Activated gamma-delta T cell (primary cell): ENCODE measurements around the gene ST3GAL2.

Experiments used
- DNase-seq: peaks from one replicate; lab custom pipeline; 2025; lab: John Stamatoyannopoulos, UW

The ST3GAL2 gene

DNA sequence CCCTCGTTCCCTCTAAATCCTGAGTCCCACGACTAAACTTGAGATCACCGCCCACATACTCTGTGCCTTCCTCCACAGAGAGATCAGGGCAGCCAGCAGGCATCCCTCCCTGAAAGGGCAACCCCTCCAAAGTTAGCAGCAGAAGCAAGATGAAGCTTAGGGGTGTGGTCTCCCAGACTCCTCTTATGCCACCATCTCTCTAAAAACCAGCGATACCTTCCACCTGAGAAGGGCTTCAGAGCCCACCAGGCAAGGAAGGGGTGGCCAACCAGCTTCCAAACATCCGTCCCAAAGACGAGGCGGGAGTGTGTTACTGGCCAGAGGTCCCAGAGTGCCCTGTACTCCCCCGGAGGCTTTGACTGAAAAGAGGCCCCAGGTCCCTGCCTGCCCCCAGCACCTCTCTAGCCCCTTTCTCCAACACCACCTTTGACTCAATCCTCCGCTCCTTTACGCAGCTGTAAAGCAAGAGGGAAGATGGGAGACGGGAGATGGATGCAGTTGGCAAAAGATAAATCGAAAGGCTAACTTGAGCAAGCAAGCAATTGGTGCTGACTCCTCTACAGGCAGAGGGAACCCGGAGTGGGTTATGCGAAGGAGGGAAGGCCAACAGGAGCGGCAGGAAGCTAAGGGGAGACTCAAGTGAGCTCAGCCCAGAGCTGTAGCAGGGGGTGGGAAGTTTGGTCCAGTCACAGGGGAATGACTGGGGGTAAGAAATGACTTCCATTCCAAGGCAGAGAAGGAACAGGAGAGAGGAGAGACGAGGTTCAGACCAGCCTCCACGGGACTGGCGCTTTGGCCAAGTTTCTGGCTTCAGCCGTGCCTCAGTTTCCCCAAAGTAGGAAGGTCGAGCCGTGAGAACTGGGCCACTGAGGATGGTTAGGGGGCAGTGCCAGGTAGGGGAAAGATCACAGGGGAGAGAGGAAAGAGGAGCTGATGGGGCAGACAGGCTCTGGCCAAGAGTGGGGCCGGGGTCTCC is 1.0 kb downstream of the ST3GAL2 start:
- no peak for DNase-seq

DNA sequence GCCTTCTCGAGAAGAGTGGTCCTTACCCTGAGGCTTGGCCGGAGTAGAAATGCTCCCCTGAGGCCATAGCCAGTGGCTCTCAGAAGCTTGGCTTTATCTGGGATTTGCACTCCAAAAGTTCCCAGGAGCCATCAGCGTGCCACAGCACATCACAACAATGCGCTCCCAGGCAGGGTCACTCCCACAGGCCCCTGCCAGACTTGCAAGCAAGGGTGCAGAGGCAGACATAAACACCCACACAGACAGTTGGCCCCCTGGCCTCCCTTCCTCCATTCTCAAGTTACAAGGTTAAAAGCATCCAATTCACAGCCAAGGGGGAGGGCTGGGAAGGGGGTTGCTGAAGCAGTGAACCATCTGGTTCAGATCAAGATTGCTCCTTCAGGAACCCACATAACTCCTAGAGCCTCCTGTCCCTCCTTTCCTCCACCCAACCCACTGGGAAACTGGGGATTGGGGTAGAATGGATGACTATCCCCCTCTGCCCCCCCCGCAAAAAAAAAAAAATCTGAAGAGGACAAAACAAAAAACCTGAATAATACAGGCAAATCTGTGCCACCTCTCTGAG is 1.8 kb downstream of the ST3GAL2 start:
- DNase-seq = no peak

DNA sequence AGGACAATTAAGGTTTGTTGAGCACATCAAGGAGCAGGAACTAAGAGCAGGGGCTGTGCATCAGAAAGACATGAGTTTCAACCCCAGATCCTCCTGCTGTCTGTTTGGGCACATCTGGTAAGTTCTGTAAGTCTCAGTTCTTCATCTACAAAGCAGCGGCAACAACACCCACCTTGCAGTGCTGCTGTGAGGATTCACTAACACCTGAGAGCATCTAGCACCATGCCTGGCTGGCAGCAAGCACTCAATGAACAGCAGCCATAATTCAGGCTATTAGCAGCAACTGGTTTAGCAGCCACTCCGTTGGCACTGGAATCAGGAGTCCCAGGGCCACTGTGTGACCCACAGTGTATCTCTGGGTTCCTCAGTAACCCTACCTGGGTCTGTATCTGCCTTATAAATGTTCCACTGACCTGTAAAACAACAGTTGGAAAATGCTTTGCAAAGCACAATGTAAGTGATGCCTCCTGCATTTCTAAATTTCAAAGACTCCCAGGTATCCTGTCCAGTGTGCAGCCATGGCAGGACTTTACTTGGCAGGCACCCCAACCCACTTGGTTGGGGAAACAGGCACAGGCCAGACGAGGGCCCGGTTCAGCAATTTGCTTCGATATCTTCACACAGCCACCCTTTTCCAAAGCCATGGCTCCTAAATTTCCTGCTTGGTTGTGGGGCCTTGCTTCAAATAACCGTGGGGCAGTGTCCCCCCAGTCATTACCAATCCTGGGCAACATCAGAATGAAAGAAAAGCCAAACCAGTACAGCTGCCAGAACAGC is 4.2 kb downstream of the ST3GAL2 start:
- no peak for DNase-seq

DNA sequence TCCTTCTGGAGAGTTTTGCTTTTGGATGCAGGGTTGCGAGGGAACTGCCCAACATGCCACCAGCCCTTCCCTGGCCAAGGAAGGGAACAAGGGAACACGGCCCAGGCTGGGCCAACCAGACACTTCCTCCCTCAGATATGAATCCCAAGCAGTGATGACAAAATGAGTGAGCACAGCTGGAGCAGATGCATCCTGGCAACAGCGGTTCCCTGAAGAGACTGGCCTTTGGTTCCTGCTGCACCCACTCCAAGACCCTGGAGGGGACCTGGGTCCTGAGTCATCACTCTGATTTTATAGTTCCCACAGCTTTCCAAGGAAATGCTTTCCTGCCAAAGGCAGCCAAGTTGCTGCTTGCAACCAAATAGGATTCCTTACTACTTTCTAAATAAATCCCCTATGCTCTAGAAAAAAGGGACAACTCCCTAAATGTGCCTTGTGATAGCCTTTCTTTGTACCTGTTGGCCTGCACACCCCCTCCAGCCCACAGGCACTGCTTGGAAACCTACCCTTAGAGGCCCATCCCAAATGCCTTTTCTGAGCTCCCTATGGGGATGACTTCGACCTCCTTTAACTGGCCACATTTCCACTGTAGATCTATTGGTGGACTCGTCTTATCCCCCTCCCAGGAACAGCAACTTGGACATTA is 5.3 kb downstream of the ST3GAL2 start:
- no peak for DNase-seq

DNA sequence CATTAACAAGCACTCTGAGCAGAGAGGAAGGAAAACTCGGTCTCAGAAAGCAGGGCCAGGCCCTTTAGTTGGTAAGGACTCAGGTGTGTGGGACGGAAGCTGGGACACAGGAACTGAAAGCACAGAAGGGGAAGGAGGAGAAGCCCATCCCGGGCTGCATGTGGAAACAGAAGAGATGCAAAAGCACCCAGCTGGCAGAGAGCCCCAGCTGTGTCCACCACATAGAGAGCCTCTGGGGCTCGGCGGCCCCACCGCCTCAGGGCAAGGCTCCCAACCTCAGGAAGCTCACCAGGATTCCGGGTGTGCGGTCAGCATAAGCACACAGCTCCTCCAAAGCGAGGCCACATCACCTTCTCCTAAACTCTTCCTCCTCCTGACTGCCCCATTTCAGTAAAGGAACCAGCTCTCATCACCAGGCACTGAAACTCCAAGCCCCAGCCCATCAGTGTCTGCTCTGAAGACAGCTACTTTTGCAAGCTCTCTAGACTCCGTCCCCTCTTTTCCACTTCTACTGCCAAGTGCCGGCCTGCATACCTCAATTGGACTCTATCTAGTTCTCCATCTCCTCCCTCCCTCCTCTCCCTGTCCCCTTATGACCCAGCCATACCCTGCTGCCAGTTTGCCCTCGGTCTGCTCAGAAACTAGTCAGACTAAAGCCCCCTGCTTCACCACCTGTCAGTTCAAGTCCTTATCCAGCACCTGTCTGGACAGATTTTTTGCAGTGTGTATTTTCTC is 6.0 kb downstream of the ST3GAL2 start:
- DNase-seq = no peak

DNA sequence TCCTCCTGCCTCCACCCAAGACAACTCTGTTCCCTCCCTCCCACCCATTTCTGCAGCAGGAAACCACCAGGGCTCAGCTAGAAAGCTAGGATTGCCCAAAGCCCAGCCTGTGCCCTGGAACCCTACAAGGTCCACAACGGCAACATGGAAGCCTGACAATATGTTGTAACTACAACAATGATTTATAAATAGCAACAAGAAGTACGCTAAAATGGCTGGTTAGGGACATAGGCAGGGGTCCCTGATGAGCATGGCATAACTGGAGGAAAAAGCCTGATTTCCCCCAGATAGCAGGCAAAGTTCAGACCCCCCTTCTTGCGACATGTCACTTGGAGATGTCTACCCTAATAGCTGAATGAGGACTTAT is 6.6 kb downstream of the ST3GAL2 start:
- no peak for DNase-seq

DNA sequence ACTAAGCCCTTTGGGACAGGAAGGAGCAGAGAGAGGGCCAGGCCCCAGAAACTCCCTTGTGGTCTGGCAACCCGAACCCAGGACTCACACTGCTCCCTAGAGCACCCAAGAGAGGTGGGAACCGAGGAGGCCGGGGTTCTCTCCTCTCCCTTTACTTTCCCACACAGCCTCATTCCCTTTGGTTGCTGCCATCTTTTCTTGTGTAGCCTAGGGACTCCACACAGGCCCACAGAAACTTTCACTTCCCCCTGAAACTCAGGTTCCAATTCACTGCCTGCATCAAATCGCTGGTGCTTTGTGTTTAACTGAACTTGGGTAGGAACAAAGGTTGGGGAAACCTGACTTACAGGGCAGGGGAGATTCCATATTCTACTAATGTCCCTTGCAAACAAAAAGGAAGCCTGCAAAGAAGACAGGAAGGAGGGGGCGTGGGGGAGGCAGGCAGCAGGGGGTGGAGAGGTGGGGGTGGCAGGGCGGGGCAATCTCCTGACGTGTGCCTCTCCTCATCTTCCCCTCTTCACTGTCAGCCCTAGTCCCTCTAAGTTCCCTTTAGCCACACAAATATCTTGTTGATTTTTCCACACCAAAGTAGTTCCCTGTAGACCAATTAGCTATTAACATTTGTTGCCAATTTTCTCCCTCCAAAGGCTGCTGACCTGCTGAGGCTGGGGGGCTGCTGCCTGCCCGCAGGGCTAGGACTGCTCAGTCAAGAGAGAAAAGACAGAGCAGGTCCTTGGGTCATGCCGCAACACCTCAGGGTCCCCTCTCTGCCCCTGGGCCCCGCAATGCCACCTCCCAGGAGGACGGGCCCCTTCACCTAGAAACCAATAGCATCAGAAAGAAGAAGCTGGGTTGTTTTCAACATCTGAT is 8.0 kb downstream of the ST3GAL2 start:
- no peak for DNase-seq

DNA sequence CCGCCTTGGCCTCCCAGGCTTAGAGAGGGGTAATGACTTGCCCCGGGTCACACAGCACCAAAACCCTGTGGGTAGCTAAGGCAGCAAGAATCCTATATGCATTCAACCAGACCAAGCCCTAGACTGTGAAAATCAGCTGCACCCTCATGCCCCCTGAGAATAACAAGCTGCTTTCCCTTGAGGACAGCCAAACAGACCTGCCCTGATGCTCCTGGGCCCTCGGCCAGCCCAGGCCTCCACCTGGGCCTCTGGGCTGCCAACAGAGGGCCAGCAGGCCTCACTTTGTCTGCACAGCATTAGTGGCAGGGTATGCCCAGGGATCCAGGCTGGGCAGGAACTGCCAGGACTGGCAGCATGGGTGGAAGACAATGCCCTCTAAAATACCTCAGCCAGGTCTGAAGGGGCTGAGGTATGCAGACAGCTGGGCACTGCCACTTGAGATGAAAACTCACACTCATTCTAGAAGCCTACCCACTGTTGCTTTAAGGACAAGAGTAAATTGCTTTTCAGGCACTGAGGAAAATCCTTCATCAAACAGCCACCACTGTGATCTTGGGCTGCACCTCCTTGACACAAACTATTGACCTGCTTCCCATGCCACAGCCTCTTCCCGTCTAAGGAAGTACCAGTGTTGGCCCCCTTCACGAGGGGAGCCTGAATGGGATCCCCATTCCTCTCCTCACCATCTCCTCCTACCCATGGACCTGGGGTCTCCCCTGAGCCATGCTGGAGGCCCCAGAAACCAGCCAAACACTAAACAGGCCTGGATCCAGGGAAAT is 8.8 kb downstream of the ST3GAL2 start:
- DNase-seq = no peak

DNA sequence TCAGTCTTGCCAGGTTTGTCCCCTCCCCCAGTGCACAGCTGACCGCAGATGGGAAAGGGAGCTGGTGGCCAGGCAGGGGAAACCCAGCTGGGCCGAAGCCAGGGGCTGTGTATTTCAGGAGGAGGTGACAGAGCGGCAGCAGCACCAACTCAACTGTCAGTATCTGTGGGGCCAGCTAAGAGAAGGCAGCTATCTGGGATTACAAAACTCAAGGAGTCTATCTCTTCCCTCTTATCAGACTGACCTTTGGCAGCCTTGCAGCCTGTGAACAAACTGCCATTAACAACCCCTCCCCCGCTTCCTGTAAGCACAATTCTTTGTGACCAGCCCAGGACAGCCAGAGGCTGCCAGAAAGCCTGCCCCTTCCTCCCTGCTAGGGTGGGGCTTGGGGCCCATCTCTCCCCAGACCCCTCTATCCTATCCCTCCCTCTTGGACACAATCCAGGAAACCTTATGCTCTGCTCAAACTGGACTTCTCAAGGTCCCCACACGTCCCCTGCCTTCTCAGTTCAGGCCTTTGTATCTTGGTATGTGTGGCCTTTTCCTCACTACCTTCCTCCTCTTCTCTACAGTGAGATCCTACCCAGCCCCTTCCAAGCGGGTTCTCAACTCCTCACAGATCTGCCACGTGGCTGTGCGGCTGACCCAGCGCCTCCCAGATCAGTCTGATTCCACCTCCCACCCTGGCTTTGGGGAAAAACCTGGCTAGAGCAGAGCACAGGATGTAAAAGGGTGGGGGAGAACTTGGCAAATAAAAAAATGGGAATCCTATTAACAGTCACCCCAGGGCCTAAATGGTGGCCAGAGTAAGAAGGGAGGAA is 10.5 kb downstream of the ST3GAL2 start:
- no peak for DNase-seq

DNA sequence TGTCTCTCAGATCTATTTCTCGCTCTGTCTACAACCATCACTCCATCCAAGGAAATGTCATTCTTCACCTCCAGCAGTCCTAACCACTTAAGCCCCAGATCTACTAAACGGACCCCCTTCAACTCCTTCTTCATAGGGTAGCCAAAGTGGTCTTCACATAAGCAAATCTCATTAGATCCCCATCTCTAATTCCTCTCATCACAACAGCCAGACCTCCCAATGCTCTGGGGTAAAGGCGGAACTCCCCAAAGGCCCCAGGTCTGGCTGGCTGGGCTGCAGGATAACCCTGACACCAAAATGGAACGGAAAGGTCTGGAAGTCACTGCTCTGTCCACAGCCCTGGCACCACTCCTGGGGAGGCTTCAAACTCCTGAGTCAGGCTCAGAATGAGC is 11.1 kb downstream of the ST3GAL2 start:
- no peak for DNase-seq

DNA sequence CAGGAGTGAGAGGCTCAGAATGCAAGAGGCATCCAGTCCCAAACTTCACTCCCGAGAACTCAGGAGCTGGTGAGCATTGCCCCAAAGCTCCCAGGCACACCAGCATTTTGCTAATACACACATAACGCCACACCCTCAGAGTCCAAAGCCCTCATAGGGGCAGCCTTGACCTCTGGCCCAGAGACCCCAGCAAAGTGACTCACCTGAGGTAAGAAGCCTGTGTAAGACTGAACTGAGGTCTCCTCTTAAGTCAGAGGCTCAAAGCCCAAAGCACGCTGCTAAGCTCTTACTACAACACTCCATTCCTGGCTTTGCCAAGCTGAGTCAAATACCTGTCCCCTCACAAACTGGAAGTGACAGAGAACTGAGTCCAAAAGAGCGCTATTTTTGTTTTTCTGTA is 16.4 kb downstream of the ST3GAL2 start:
- DNase-seq = no peak

DNA sequence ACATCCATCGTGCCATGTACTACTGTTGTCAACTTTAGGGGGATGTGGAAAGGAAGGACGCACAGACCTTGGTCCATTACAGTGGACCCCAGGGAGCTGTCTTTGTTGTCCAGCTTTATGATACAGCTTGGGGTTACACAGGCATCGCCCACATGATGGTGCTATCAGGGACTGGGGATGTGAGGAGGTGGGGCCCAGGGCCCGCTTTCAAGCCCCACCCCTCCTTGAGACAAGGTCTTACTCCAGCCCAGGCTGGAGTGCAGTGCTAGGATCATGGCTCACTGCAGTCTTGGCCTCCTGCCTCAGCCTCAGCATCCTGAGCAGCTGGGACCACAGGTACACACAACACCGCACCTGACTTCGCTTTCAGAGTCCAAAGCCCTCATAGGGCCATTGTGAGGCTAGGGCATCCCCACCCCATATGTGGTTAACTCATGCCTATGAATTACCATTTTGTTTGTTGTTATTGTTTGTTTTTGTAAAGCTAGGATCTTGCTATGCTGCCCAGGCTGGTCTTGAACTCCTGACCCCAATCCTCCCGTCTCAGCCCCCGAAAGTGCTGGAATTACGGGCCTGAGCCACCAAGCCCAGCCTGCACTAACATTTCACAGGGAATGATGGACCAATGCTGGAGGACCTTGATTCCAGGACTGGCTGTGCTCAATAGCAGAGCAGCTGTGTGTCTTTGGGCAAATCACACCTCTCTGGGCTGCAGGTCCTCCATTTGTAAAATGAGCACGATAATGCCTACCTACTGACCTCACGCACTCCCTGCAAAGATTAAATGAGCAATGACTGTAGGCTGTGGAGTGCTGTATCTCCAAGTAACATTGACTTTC is 17.2 kb downstream of the ST3GAL2 start:
- DNase-seq = no peak

DNA sequence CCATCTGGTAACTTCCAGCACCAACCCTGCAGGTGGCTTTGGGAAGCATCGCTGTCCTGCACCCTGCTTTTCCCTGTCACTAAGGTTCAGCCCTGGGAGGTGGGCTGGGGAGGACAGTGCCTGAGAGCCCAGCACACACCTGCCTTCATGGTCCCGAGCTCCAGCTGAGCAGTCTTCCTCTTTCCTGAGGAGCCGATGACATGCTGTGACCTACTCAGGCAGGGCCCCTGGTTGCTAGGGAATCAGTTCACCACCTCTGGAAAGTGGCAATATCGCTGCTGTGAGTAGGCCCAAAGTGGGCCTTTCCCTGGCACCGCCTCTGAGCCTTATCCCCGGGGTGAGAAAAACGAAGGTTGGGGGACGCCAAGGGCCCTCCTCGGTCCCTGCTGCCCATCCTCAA is 17.9 kb downstream of the ST3GAL2 start:
- DNase-seq = no peak

DNA sequence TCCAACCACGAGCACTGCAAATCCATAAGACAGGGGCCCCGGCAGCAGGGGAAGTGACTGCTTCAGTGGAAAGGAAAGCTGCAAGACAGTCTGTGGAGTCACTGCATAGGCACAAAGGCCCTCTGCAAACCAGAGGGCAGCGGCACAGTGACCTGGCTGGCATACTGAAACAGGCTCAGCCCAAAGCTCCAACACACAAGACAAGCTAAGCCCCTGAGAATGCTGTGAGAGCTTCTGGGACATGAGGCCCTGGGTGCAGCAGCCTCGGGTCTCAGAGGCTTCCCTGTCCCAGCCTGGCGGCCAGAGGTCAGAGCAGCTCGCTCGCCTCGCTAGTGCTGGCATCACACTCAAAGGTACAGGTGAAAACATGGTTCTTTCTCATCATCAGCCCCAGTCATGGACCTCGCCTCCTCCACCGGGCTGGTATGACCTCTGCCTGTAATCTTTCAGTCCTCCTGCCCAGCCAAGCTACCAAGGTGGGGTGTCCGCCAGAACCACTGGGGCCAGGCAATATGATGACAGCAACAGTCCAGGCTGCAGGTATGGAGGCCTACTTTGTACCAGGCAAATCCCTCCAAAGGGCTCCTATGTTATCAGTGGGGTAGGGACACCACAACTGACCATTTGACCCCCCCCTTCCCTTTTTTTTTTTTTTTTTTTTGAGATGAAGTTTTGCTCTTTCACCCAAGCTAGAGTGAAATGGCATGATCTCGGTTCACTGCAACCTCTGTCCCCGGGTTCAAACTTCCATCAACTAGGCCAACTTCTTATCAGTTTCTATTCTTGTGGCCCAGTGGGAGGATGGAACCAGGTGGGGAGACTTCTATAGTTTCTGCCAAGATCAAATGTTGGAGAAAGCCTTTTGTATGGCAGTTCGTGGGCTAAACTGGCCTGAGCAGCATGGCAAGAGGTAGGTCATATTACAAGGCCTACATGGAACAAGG is 19.2 kb downstream of the ST3GAL2 start:
- DNase-seq = no peak

DNA sequence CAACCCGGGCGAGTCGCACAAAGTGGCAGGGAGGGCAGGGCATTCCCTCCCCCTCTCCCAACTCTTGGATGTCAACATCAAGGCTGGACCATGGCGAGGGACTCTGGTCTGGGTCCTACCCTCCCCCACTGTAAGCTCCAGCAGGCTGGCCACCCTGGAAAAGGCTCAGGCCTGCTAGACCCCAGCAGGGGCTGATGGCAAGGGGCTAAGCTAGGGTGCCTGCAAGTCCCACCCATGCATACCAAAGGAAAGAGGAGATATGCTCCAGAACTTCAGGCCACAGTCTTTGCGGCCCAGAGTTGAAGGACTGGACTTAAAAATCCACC is 19.9 kb downstream of the ST3GAL2 start:
- DNase-seq = no peak

DNA sequence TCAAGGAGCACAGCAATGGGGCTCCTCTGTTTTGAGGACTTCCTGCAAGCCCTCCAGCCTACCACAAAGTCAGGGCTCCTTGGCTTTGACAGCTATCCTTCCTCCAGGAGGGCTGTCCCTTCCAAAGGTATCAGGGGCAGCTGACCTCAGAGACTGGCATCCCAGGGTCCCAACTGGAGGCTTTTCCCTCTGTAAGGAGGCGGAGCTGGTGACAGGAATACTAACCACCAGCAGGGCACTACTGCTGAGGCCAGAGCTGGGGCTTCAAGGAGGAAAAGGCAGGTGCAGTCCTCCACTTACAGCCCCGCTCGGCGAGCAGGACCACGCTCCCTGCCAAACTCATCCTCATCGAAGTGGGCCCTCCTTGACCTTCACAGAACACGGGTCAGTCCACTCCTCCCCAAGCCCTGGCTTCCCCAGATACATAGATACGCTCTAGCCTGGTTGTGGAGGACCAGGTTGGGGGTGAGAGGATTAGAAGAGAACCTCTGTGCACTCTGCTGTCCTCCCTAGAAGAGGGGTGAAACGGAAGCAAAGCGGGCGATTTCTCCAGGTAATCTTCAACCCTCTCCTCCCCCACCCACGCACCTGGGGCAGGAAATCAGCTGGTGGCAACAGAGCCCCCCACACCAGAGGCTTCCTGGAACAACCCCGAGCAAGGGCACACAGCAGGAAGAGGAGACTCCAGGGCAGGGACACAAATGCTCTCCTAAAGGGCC is 20.5 kb downstream of the ST3GAL2 start:
- DNase-seq = no peak
